ENCODE data around the gene ABCD3.
A peak's percentile ranks its signal among the peaks of the same experiment; 100 is the strongest.

ABCD3 gene

DNA sequence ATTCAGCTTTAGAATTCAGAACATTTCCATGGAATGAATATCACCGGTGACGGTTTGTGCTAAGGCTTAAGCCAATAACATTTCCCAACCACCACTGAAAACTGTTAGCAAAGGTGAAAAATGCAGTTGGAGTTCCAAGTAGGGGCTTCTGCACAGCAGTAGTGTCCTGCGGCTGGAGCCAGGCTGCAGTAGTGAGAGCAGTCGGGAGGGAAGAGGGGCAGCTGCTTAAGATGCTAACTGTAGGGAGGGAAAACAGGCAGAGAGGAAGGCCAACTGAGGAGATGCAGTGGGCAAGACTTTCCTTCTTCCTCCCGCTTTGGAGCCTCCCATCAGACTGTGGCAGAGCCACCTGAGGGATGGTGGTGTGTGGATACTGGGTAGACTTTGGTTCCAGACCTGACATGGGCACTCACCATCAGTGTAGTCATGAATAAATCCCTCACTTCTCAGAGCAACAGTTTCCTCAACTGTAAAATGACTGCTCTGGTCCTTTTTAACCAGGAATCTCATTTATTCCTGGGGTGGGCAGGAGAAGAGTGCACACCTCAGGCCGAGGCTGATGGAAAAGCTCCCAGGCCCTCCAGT, 120.1 kb downstream of the ABCD3 start:
- no peak for DNase-seq
- in situ Hi-C loops (cut with HindIII; ENCODE audit: low pct_ligation_motif_present, low pct_unique_long_range_greater_than_20kb, low sequenced_read_pairs): loop anchor here (25.0 kb wide), 1 partner anchor 249 kb away; no protein-coding TSS in a partner anchor

DNA sequence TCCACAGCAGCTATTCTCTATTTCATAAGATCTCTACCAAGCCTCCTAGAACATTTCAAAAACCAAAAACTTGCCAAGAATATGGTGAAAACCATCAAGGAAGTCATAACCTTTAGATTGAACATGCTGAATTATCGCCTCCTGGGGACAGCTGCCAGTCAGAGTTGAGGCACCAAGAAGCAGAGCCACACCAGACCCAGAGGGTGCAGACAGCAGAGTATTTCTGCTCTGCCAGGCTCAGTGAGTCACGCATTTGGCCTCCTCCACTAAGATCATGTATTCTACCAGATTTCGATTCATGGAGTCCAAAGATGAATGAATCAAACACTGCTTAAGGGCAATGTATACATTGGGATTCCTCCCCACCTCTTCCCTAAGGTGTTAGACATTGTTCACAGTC, 121.3 kb downstream of the ABCD3 start:
- DNase-seq: no peak
- in situ Hi-C loops (cut with HindIII; ENCODE audit: low pct_ligation_motif_present, low pct_unique_long_range_greater_than_20kb, low sequenced_read_pairs): loop anchor here (25.0 kb wide), 1 partner anchor 248 kb away; no protein-coding TSS in a partner anchor

DNA sequence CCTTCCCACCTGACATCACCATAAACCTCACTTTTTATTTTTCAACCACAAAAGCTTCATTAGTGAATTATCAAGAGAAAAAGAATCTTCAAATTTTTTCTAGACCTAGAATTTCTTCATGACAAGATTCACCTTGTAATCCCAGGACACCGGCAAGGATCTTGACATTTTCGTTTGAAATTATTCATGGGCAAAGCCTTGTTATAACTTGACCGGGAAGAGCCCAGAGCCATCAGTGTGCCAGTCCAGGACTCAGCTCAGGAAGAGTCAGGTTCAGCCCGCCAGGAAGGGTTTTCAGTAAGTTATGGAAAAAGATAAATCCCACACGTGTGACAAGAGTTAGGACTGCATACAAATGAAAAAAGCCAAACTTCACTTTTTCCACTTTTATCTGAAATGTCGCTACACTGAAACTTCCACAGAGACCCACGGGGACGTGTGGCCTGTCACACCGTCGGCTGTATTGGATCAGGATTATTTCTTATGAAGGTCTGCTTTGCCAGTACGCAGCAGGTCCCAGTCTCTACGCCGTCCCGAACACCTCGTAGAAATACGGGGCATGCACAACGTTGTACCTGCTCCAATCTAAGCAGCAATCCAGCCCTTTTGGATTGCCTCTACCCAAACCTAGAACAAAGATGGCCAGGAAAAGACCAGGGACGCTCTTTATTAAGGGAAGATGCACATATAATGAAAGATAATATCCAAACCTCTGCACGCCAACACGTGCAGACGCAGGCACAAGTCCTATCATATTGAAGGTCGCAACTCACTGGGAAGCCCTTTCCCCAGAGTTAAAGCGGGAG, 122.5 kb downstream of the ABCD3 start:
- in situ Hi-C loops (cut with HindIII; ENCODE audit: low pct_ligation_motif_present, low pct_unique_long_range_greater_than_20kb, low sequenced_read_pairs): loop anchor here (25.0 kb wide), 1 partner anchor 247 kb away; no protein-coding TSS in a partner anchor
- DNase-seq: no peak

DNA sequence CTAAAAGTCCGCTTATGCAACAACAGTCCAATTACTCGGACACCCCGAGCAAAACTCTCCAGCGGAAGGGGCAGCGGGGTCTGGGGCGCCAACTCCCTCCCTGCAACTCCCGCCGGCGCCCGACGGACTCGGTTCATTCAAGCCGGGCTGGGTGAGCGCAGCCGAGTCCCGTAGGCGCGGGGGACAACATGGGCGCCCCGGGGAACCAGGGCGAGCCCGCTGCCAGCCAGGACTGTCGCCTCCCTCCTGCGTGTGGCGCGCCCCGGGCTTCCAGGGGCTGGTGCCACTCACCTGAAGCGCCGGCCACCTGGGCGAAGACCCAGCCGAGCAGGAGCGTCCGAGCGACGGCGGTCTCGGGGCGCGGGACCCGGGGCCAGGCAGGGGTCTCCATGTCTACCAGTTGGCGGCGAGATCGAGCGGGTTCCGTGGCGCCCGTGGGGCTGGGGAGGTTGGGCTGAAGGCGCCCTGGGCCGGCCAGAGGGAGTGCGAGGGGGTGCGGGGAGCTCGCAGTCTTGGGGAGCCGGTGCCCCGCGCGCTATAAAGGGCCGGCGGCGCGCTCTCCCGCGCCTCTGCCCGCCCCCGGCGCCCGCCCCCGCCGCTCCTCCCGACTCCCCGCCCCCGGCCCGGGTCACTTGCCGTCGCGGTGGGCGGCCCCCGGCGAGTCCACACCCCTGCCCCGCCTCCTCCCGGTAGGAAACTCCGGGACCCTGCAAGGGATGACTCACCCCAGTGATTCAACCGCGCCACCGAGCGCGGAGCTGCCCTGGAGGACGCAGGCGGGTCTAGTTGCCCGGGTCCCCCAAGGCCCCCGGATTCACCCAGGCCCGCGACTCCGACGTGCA, 123.3 kb downstream of the ABCD3 start, which contains the start of gene F3:
F3 (minus strand) TSS at position 514 of the 842 bp plus-strand sequence; CDS start at position 391, 123 bp downstream.
- in situ Hi-C loops (cut with HindIII; ENCODE audit: low pct_ligation_motif_present, low pct_unique_long_range_greater_than_20kb, low sequenced_read_pairs): loop anchor here (25.0 kb wide), 1 partner anchor 246 kb away; no protein-coding TSS in a partner anchor

DNA sequence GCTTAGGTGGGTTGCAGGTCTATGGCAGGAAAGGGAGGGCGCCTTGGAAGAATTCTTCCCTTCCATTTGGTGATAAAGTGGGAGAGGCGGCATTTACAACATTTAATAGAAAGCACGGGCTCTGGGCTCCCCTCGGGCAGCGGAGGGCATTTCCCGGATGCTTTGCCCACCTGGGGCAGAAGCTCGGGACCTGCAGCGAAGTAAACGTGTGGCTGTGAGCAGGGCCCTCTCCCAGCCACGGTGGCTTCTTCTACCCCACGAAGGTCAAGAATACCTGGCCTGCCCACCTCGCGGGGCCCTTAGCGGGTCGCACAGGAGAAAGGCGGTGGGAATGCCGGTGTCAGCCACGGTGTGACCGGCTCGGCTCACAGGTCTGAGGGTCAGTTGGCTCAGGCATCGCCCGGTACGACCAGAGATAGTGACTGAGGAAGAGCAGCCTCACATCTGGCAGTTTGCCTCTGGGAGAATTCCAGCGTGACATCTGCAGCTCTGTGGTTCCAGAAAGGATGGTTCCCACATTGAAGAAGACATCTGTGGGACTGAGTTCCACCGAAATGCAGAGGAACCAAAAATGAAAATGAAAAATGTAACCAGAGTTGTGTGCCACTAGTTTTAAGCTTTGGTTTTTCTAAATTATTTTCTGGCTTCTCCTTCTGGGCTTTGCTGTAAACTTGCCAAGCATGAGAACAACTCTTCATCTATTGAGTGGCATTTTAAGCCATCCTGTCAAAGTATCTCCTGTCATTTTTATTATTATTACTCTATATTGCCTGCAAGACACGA, 124.1 kb downstream of the ABCD3 start:
- in situ Hi-C loops (cut with HindIII; ENCODE audit: low pct_ligation_motif_present, low pct_unique_long_range_greater_than_20kb, low sequenced_read_pairs): loop anchor here (25.0 kb wide), 1 partner anchor 245 kb away; no protein-coding TSS in a partner anchor
- no peak for DNase-seq

More for the DNA sequence above, 123.3 kb downstream of the ABCD3 start, which contains the start of gene F3:
- DNase-seq: peak; percentile 86

DNA sequence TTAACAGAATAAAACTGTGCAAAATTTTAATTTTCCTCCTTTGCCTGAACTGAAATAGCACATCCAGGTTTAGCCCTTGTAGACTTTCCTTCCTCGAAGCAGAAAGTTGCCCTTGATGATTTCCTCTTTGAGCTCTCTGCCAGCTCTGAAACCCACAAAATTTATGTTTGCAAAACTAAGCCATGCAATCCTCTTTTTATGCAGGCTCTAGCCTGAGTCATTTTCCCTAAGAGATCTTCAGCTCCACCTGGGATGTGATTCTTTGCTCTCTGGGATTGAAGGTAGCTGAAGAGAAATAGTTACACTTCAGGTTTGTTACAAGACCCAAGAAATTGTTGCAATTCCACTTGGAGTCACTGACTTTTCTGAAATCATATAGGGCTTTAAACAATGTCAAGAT, 124.8 kb downstream of the ABCD3 start:
- DNase-seq: no peak
- in situ Hi-C loops (cut with HindIII; ENCODE audit: low pct_ligation_motif_present, low pct_unique_long_range_greater_than_20kb, low sequenced_read_pairs): loop anchor here (25.0 kb wide), 1 partner anchor 244 kb away; no protein-coding TSS in a partner anchor

DNA sequence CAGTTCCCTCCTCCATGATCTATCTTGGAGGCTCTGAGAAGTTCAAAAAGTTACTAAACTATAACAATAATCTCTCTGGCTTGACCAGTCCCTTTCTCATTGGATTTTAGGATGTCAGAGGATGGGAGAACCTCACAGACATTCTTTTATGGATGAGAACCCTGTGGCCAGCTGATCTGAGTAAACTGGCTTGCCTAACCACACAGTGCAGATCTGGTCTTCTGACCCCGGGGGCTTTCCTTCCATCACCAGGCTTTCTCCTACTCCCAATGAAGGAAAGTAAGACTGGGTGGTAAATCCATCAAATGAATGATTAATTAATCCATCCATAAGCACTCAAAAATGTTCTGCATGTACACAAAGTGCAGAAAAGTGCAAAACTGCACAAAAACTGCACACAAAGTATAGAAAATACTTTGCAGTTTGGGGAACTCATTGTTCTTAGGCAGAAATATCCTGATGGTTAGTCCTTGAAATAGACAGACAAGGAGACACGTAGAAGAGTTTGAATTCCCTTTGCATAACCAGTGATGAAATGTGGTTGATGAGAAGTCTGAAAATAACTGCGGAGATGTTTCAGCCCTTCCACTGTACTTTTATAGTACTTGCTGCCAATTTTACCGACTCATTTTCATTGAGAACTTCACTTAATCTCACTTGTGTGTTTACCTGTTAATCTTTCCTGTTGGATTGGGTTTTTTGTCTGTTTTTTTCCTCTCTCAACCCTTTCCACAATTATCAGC, 125.9 kb downstream of the ABCD3 start:
- in situ Hi-C loops (cut with HindIII; ENCODE audit: low pct_ligation_motif_present, low pct_unique_long_range_greater_than_20kb, low sequenced_read_pairs): loop anchor here (25.0 kb wide), 1 partner anchor 243 kb away; no protein-coding TSS in a partner anchor
- no peak for DNase-seq

DNA sequence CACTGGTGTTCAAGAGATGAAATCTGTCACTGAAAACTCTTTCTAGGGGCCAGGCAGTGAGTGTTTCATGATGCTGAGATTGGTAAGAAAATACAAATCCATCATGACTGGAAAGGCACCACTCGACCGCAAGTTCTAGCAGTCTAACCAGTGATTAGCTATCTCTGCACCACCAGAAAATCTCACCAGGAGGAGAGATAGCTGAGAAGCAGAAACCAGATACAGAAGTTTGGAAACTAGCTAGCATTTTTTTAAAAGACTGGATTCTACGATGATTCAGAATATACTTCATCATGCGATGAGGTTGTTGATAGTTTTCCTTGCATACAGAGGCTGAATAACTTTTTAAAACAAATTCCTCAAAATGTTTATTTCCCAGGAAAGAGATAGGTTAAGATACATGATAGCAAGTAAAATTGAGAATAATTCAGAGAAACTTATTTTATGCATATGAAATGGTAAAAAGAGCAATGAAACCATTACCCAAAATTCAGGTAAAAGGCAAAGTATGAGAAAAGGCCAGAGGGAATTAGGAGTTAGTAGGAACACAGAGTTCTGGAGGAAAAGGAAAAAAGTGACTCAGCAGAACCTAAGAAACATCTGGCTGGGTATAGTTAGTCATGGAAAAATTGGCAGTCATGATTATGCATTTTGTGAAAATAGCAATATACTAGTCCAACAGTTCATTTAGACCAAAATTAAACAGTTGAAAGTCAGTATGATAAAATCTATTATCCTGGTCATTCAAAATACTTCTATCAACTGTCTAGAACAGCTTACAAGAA, 126.7 kb downstream of the ABCD3 start:
- in situ Hi-C loops (cut with HindIII; ENCODE audit: low pct_ligation_motif_present, low pct_unique_long_range_greater_than_20kb, low sequenced_read_pairs): loop anchor here (25.0 kb wide), 1 partner anchor 242 kb away; no protein-coding TSS in a partner anchor
- DNase-seq: no peak

DNA sequence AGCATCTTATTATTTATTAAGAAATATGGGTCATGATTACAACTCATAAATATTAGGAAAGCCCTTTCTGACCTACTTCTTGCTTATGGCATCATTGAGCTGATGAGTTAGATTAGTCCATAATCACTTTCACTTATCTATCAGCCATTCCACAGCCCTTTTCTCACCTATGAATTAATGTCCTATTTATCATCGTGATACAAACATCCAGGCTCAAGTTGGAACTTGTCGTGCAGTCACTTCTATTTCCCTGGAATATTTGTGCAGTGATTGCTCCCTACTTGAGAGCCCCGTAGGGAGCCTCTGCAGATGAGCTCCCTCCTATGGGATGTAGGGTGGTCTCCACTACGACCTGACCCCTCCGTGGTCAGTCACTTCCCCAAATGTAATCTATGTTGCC, 131.5 kb downstream of the ABCD3 start:
- no peak for DNase-seq
- in situ Hi-C loops (cut with HindIII; ENCODE audit: low pct_ligation_motif_present, low pct_unique_long_range_greater_than_20kb, low sequenced_read_pairs): loop anchor here (25.0 kb wide), 1 partner anchor 238 kb away; no protein-coding TSS in a partner anchor

DNA sequence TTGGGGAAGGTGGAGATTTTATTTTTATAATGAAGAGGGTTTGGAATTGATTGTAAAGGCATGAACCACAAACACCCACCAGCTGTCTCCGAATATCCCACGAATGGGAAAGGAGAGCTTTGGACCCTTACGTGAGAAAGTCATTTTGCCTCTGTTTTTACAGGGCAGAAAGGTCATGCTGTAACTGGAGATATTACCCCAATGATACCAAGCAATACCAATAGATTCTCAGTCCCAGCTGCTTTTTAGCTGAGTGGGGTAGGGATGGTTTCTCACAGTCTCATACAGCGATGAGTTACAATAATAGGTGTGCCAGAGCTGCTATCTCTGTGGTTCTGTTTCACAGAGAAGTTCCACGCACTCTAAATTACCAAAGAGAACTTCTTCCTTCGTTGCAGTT, 132.2 kb downstream of the ABCD3 start:
- in situ Hi-C loops (cut with HindIII; ENCODE audit: low pct_ligation_motif_present, low pct_unique_long_range_greater_than_20kb, low sequenced_read_pairs): no loop called here
- DNase-seq: no peak

DNA sequence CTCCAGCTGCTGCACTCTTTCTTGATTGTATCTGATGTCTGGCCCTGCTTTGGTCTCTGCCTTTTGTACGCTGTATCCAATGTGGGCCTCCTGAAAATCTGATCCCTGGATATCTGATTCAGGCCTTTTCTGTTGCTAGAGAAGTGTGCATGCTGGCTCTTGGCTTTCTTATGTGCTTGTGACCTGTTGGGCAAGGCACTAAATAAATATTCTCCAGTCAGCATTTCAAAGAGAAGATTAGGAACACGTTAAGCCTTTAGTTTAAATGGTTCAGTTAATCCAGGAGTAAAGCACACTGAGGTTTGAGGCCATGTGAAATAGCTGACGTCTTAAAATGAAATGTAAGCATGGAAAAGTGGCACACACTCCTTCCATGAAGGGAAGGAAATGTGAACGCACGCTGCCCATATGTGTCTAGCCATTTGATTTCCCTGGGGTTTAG, 132.6 kb downstream of the ABCD3 start:
- DNase-seq: no peak
- in situ Hi-C loops (cut with HindIII; ENCODE audit: low pct_ligation_motif_present, low pct_unique_long_range_greater_than_20kb, low sequenced_read_pairs): no loop called here

DNA sequence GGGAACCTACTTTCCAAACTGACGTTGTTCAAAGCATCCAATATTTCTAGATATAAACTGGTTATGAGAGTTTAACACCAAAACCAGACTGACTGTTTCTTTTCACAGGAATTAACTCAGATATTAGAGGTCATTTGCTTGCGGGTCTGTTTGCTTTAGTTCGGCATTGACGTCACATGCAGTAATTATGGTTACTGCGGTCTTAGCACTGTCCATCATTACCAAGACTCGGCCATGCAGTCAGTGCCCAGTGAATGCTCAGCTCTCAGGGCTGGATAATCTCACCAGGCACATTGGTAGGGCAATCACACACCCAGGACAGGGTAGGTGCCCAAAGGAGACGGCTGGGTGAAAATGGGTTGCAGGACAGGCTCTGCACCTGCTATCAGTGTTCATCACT, 133.3 kb downstream of the ABCD3 start:
- in situ Hi-C loops (cut with HindIII; ENCODE audit: low pct_ligation_motif_present, low pct_unique_long_range_greater_than_20kb, low sequenced_read_pairs): no loop called here
- DNase-seq: no peak

DNA sequence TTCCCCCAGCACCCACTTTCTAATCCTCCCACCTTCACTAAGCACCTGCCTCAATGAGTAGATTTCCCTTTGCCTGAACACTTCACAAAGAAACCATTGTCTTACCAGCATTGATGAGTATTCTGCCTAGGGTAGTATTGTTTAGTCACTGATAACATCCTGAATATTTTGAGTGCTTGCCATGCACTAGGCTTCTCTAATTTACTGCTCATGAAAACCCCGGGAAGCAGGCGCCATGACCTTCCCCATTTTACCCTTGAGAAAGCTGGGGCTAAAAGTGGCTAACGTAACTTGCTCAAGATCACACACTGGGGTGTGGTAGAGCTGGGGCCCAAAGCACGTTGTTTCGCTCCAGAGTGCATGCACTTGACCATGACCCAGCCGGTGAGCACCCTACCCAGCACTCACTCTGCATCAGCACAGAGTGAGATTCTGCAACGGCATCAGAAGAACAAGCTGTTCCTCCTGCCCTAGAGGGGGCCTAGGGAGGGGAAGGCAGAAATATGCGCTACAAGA, 133.9 kb downstream of the ABCD3 start:
- no peak for DNase-seq

DNA sequence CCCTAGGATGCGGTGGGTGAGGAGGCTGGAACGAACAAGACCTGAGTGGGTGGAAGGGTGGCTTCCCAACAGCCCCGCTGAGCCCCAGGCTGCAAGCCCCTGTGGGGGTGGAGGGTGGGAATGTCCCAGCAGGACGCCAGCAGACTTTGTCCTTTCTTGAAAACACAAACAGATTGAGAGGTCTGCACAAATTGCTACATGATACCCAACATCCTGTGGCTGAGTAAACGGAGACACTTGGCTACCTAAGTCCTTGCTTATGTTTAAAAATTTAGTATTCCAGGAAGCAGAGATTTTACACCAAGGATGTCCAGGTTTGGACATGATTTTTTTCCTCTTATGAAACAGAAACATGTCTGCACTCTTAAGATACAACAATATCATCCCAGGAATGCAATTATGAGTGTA, 135.1 kb downstream of the ABCD3 start:
- DNase-seq: no peak
- in situ Hi-C loops (cut with HindIII; ENCODE audit: low pct_ligation_motif_present, low pct_unique_long_range_greater_than_20kb, low sequenced_read_pairs): no loop called here

More for the DNA sequence above, 133.9 kb downstream of the ABCD3 start:
- in situ Hi-C loops (cut with HindIII; ENCODE audit: low pct_ligation_motif_present, low pct_unique_long_range_greater_than_20kb, low sequenced_read_pairs): no loop called here

DNA sequence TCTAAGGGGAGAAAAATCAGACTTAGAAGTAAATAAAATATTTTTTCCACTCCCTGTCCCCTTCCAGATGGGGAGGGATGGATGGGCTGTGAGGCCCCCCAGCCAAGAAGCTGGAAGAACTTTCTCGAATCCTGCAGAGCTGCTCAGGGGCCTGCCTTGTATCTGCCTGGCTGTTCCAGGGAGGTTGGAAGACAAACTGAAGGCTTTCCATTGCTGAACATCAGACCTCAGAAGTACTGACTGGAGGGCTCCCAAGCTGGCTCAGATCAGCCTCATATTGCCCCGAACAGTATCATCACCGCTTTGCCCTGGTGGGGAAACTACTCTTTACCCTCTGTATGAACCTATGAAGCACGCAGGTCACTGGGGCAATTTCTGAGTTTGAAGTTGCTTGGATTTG, 135.7 kb downstream of the ABCD3 start:
- no peak for DNase-seq
- in situ Hi-C loops (cut with HindIII; ENCODE audit: low pct_ligation_motif_present, low pct_unique_long_range_greater_than_20kb, low sequenced_read_pairs): no loop called here

DNA sequence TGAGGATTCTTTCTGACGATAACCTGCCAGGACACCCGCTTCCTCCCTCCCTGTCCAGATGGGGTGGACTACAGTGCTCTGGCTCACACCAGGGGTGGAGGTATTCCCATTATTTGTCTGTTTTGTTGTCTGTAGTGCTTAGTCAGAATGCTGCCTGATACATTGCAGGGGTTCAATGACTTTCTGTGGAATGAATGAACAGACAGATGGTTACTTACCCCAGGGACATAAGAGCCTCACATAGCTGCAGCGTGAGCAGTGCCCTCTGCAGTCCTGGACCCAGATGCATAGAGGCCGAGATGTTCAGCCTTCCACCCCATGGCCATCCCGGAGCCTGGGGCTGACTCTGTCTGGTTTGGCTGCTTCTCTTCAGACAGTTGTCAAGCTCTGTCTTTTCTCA, 136.4 kb downstream of the ABCD3 start:
- in situ Hi-C loops (cut with HindIII; ENCODE audit: low pct_ligation_motif_present, low pct_unique_long_range_greater_than_20kb, low sequenced_read_pairs): no loop called here
- DNase-seq: no peak

All from ACHN (cell line).